IPS DF 4.7 (cell line): ENCODE data around the gene TSC22D4.
"Not testable (repeated sequence)": the region's sequence is repeated elsewhere in the genome, so short reads cannot be mapped to it uniquely, and the experiment has no call there.

ENCODE experiments used
- DNase-seq: peaks from one replicate; pipeline ENCODE4 v3.0.0-alpha.2; 2013; ENCODE audit warnings: low spot score; ENCODE audit errors: extremely low read depth

TSC22D4 gene

GRCh38 chr7:100476101-100476780 lies 2.8 kb downstream of the TSC22D4 start:
- no peak for DNase-seq

GRCh38 chr7:100475549-100475948 lies 3.5 kb downstream of the TSC22D4 start:
- no peak for DNase-seq

- no peak for DNase-seq
These were observed 6.0 kb downstream of the TSC22D4 start for GRCh38 chr7:100472854-100473499.

GRCh38 chr7:100472121-100472851 lies 6.7 kb downstream of the TSC22D4 start:
- DNase-seq: no peak

GRCh38 chr7:100471021-100471420 lies 8.0 kb downstream of the TSC22D4 start:
- no peak for DNase-seq

GRCh38 chr7:100469227-100470044 lies 9.6 kb downstream of the TSC22D4 start:
- DNase-seq: no peak

GRCh38 chr7:100467638-100468373 lies 11.2 kb downstream of the TSC22D4 start:
- no peak for DNase-seq

- DNase-seq: no peak
These were observed 12.1 kb downstream of the TSC22D4 start for GRCh38 chr7:100466653-100467605.

- no peak for DNase-seq
These were observed 13.2 kb downstream of the TSC22D4 start for GRCh38 chr7:100465702-100466311.

- DNase-seq: no peak
These were observed 13.7 kb downstream of the TSC22D4 start for GRCh38 chr7:100465299-100465698.

GRCh38 chr7:100464791-100465190 lies 14.2 kb downstream of the TSC22D4 start:
- no peak for DNase-seq

GRCh38 chr7:100464210-100464660 lies 14.8 kb downstream of the TSC22D4 start, which contains the start of gene SPACDR:
Gene SPACDR, minus strand, starts transcription at chr7:100464260. Its CDS starts 235 bp downstream, at chr7:100464025.
- DNase-seq: no peak

GRCh38 chr7:100457033-100457432 lies 22.0 kb downstream of the TSC22D4 start:
- no peak for DNase-seq

GRCh38 chr7:100456562-100456961 lies 22.5 kb downstream of the TSC22D4 start:
- no peak for DNase-seq

GRCh38 chr7:100455206-100455605 lies 23.8 kb downstream of the TSC22D4 start:
- no peak for DNase-seq

GRCh38 chr7:100453854-100454253 lies 25.2 kb downstream of the TSC22D4 start:
- not testable (repeated sequence) for DNase-seq

- no peak for DNase-seq
These were observed 26.5 kb downstream of the TSC22D4 start for GRCh38 chr7:100452513-100452912.

- no peak for DNase-seq
These were observed 29.7 kb downstream of the TSC22D4 start for GRCh38 chr7:100449190-100449795.

- not testable (repeated sequence) for DNase-seq
These were observed 31.7 kb downstream of the TSC22D4 start for GRCh38 chr7:100447363-100447762.
